Colon (tissue), 2 donors: Measurements from ENCODE around the gene ITGA5.

ENCODE experiments used
- FAIRE-seq: peaks from 2 replicates; lab custom pipeline; 2012; peaks lifted over from hg19 to GRCh38; lab: Jason Lieb, UNC
- donor health status: control.
- donor health status: control.

The ITGA5 gene

GRCh38 chr12:54430471-54431069, 11.5 kb upstream of the ITGA5 start:
- FAIRE-seq = no peak

- no peak for FAIRE-seq
Observed at GRCh38 chr12:54429014-54429471, 10.0 kb upstream of the ITGA5 start.

- FAIRE-seq = no peak
Observed at GRCh38 chr12:54428050-54429013, 9.3 kb upstream of the ITGA5 start.

GRCh38 chr12:54427106-54427505, 8.0 kb upstream of the ITGA5 start:
- FAIRE-seq = no peak

GRCh38 chr12:54426690-54427089, 7.6 kb upstream of the ITGA5 start:
- no peak for FAIRE-seq

- no peak for FAIRE-seq
Observed at GRCh38 chr12:54425702-54426101, 6.6 kb upstream of the ITGA5 start.

GRCh38 chr12:54424224-54424623, 5.2 kb upstream of the ITGA5 start:
- no peak for FAIRE-seq

GRCh38 chr12:54423816-54424150, 4.7 kb upstream of the ITGA5 start:
- no peak for FAIRE-seq

GRCh38 chr12:54421879-54422250, 2.8 kb upstream of the ITGA5 start:
- FAIRE-seq = no peak

- FAIRE-seq = no peak
Observed at GRCh38 chr12:54421175-54421878, 2.3 kb upstream of the ITGA5 start.

- FAIRE-seq = no peak
Observed at GRCh38 chr12:54420766-54421144, 1.7 kb upstream of the ITGA5 start.

- no peak for FAIRE-seq
Observed at GRCh38 chr12:54418441-54419087, 502 bp downstream of the ITGA5 start.

- FAIRE-seq = no peak
Observed at GRCh38 chr12:54417712-54418440, 1.2 kb downstream of the ITGA5 start.

- FAIRE-seq = no peak
Observed at GRCh38 chr12:54416687-54417603, 2.1 kb downstream of the ITGA5 start.

GRCh38 chr12:54415221-54415929, 3.7 kb downstream of the ITGA5 start:
- no peak for FAIRE-seq

- FAIRE-seq = no peak
Observed at GRCh38 chr12:54413284-54414190, 5.5 kb downstream of the ITGA5 start.

GRCh38 chr12:54412786-54413185, 6.3 kb downstream of the ITGA5 start:
- FAIRE-seq = no peak

GRCh38 chr12:54412348-54412747, 6.7 kb downstream of the ITGA5 start:
- no peak for FAIRE-seq
